Left hindlimb (tissue), 1 donor: Measurements from ENCODE around the gene COL17A1.

Experiments used
- DNase-seq: peaks from one replicate; pipeline ENCODE4 v3.0.0-alpha.2; 2018

Gene COL17A1

DNA sequence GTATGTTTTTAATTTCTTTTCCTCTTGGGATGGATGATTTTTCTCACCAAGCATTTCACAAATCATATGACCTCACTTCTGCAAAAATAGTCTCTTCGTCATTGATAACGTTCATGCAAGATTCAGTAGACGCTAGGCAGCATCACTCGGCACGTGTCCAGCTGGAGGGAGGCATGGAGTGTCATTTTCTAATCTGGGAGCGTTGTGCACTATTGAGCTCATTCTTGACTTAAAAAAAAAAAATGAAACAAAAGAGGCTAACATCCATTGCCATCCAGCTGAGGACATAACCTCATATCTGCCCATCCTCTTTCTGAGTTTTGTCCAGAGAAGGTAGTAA is 56.2 kb downstream of the COL17A1 start:
- no peak for DNase-seq

DNA sequence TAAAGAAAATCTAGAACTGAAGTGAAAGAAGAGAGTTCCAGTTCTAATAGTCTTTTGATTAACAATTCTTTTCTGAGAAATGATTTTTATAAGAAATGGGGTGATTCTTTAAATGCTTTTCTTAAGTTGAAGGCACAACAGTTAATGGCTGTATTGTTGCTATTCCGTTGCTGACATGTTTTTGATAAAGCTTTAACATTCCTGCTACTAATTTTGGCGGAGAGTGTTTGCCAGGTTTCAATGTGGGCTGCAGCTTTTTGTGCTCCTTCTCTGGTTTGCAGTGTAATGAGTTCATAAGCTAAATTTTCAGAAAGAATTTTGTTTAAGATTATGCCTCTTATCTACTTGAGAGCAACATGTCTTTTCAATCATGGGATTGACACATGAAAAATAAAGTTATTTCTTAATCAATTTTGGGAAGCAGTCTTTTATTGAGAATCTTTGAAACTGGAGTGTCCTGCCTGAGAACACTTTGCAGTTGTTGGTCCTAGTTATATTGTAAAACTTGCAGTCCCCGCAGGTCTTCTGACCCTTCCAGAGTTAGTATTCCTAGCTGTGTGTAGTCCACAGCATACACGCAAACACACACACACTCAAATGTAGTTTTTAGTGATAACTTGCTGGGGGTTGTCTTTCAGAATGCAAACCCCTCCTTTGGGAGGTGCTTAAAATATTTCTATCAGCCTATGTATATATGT is 56.7 kb downstream of the COL17A1 start:
- DNase-seq, result no peak

DNA sequence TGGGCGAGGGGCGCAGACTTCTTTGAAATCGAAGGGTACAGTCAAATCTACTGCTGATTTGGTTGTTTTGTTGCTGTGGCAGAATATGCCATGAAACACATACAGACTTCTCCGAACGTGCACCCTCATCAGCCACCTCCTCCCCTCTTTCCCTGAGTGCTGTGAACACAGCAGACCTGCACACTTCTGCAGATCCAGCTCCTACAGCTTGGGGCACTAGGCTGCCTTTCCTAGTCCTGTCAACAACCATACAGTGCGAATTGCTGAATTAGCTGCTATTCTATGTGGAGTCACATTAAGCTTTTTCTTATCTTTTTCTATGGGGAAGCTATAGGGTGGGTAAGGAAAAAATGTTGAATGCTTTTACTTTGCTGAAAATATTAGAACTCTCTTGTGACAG is 57.5 kb downstream of the COL17A1 start:
- DNase-seq, result no peak

DNA sequence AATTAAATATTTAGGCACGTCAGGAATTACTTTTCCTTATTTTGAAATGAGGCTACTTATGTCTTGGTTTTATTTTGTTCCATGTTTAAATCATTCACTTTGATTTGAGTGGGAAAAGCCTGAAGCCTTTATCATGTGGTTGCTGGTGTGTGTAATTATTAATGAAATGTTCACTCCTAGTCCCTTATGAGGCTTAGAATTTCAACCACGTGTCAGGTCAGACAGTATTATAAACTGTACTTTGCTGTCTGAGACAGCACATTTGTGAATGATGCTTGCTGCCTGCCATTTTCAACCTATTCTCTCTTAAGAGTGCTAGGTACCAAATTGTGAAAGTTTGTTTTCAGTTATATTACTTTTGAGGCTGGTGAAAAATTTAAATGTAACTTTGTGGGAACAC is 58.9 kb downstream of the COL17A1 start:
- DNase-seq, result no peak

DNA sequence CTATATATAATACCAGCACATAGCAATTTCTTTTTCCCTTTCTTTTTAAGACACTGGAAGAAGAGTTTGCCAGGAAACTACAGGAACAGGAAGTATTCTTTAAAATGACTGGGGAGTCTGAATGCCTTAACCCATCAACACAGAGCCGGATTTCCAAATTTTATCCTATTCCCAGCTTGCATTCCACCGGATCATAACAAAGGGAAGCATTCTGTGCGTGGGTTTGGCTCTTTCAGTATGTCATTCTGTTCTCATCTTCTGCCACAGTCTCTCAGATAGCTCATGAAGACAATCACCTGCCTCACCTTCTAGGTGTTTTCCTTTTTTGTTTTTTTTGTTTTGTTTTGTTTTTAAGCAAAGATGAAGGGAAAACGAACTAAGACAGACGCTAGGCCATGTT is 60.2 kb downstream of the COL17A1 start:
- DNase-seq, result no peak

DNA sequence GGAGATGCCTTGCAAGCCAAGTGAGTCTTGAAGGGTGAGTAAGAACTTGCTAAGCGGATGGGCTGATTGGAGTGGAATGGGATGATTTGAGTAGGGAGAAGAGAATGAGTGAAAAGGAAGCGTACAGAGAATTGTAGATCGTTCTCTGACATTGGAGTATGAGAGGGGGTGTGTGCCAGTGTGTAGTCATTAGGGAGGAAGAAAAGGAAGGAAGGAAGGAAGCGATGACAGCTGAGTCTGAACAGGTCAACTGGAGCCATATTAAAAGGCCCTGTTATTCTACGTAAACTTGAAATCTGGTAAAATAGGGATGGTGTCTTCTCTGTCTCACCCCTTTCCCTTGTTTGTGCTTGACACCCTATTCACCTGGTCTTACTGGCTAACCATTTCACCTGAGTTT is 63.7 kb downstream of the COL17A1 start:
- DNase-seq, result no peak

DNA sequence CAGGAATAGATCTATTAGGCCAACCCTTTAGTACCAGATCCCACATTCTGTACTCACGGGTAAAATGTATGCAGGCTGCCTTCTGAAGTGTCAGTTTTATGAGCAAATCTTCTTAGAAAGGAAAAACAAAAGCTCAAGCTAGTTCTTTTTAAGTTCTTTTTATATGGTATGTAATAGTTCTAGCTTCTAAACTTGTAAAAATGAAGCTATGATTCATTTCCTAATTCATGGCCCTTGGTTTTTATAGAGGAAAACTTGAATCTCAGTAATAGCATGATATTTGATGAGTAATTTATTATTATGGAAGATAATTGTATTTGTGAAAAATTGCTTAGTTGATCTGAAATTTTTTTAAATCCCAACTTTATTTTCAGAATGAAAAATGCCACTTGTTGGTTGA is 64.4 kb downstream of the COL17A1 start:
- DNase-seq, result no peak

DNA sequence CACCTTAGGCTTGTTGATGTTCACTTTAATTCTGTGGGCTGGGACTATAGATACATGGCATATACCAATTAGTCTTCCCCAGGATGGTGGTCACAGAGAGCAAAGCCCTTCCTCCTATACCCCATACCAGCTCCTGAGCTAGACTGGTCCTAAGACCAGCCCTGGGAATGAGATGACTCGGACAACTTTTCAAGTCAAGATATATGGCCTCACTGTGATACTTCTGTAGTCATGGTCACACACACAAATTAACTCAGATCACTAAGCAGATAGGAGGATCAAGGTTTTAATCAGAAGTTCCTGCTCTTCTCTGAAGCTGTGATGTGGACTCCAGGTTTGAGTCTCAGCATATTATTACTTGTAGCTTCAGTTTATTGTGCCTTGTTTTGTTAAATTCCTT is 65.7 kb downstream of the COL17A1 start:
- no peak for DNase-seq

DNA sequence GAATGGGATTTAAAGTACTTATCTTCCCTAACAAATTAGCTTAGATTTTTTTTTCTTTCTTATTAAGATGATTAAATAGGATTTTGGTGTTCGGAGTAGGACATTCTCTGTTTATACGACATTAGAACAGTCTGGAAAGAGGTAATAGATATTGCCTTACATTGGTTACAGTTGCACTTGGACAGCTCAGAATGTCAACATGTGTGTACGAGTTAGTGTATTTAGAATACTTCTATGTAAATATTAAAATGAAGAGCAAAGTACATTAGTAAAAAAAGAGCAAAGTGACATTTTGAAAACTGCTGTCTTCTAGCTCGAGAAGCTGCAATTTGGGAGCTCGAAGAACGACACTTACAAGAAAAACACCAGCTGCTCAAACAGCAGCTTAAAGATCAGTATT is 67.2 kb downstream of the COL17A1 start:
- DNase-seq, result no peak

DNA sequence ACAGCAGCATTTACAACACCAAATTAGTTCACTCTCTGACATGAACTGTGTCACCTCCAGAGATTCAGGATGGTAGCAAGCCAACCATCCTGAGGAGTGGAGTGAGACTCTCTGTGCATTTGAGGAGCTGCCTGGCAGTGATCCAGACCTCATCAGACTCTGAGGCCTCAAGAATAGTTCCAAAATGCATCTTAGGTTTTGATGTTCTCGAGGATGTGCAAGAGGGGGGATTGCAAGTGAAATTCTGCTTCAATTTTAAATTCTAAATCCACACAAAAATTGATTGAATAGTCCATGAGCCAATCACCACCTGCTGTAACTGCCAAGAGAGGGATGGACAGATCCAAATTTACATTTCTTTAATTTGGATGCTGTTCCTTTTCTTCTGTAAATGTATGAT is 69.0 kb downstream of the COL17A1 start:
- DNase-seq, result no peak

DNA sequence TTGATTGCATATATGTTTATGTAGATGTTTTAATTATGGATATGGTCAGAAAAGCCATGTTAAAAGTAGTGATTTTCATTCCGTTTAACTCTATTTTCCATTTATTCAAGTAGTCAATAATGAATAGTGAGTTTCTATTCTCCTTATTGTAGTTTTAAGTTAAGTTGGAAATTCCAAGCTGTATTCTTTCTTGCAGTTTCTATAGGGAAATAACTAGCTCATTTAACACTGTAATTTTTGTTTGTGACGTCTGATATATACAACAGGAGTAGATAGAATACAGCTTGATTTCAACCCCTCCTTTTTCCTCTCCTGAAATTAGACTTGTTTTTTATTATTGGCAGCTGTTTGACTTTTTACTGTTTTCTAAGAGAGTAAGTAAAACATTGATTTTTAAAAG is 71.5 kb downstream of the COL17A1 start:
- DNase-seq, result no peak

DNA sequence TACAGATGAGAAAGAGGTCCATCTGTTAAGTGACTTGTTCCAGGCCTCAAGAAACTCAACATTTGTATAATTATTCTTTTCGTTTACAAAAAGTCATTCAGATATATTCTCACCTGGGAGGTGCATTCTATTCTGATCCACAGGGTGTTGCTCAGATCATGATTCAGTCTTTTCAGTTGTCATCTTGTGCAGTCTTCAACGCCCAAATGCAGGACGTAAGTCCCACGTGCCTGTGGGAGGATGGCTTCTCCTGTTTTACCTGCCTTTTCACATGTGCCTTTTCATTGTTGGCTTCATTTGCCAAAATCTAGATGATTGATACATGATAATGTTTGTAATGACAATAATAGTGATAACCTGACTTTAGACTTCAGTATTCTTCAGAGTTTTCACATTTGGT is 72.2 kb downstream of the COL17A1 start:
- DNase-seq, result no peak

DNA sequence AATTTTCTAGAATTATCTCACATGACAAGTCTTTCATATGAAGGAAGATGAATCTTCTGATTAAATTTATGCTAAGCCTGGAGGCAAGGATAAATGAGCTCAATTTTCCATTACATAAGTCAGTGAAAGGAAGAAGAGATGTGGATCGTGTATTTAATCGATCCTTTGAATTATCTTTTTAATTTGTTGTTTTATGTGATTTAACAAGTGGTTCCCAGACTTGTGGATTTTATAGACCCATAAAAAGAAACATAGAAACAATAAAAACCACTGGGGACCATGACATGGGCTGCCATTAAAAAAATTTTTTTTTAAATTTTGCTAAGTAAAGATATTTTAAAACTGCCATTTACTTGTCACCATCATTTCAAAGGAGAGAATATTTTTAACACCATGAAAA is 73.8 kb downstream of the COL17A1 start:
- DNase-seq, result no peak

DNA sequence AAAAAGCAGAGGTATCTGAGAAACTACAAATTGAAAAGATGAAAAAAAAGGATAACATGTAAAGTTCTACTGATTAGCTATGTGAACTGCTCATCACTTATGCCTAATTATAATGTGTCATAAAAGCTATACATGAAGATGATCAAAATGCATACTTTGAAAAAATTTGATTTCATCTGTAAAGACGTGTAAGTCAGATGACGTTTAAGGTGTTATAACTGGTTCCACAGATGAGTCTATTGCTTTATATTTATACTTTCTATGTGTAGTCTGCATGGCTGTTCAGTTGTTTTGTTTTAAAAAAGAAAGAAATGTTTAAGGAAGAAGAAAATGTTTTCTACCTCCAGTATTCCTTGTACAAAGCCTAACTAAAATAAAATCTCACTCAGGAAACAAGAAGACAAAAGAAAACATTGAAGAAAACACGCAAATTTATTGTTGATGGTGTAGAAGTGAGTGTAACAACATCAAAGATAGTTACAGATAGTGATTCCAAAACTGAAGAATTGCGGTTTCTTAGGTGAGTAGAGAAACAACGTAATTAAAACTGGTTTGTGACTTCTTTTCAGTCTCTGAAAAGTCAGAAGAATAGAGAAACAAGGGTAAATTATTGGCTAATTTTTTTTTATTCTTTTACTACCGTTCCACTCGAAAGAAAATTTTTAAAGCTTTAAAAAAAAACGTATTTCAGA is 80.4 kb downstream of the COL17A1 start:
- no peak for DNase-seq

DNA sequence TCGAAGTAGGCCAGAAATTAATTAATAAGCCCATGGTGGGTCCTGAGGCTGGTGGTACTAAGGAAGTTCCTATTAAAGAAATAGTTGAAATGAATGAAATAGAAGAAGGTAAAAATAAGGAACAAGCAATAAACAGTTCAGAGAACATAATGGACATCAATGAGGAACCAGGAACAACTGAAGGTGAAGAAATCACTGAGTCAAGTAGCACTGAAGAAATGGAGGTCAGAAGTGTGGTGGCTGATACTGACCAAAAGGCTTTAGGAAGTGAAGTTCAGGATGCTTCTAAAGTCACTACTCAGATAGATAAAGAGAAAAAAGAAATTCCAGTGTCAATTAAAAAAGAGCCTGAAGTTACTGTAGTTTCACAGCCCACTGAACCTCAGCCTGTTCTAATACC is 82.8 kb downstream of the COL17A1 start:
- DNase-seq, result no peak

DNA sequence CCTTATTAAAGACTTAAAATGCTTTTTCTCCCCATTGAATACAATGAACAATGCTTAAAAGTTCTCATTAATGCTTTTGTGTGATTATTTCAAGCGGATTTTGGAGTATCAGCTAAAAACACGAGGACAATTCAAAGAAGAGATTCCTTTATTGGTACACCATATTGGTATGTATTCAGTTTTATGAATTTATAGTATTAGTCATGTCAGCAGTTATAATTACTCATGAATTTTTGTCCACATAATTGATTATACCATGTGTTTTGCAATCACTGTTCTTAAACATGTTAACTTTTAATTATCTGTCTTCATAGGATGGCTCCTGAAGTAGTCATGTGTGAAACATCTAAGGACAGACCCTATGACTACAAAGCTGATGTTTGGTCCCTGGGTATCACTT is 86.9 kb downstream of the COL17A1 start:
- no peak for DNase-seq

DNA sequence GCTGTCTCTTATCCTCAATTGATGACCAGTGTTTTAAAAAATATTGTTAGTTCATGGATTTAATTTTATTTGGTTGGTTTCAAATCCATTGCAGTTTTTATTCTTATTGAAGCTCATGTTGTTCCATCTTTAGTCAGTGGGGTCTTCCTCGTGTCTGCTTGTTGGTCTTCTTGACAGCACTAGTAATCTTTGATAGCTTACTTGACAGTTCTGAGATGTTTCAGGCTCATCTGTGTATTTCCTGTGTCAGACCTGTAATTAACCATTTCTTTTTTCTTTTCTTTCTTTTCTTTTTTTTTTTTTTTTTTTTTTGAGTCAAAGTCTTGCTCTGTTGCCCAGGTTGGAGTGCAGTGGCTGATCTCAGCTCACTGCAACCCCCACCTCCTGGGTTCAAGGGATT is 90.5 kb downstream of the COL17A1 start:
- DNase-seq, result no peak

DNA sequence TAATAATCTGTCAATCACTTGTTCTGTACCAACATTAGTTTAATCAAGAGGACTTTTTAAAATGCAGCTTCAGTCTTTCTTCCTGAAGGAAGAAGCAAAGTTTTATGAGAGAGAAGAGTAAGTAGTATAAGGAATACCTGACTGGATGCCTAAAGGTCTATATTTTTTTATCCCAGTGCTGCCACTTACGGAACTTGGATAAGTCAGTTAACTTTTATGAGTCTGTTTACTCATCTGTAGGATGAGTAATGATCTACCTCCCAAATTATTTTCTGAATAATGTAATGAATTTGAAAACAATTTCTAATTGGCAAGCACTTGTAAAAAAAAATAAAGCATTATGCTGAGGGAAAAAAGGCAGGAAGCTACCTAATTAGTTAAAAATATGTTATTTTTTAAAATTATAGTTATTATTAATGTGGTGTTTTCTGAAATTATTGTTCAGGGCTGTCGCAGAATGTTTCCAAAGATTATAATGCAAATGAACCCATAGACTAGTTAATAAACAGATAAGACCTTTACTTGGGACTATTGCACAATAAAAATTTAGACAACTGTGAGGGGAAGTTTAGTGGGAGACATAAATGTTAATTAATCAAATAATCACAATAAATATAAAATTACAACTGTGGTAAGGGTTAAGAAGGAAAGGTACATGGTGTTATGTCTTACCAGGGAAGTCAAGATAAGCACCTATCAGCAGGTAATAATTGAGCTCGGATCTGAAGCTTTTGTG is 94.1 kb downstream of the COL17A1 start:
- DNase-seq, result no peak

DNA sequence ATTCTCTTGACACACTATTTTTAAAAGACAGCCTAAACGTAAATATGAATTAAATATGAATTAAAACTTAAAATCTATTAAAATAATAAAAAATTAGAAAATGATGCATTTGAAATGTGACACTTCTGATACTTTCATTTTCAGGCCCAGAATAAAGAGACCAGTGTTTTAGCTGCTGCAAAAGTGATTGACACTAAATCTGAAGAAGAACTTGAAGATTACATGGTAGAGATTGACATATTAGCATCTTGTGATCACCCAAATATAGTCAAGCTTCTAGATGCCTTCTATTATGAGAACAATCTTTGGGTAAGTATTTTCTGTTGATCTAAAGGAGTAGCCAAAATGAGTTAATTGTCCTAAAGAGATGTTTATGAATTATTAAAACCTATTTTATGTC is 95.1 kb downstream of the COL17A1 start:
- DNase-seq, result no peak

DNA sequence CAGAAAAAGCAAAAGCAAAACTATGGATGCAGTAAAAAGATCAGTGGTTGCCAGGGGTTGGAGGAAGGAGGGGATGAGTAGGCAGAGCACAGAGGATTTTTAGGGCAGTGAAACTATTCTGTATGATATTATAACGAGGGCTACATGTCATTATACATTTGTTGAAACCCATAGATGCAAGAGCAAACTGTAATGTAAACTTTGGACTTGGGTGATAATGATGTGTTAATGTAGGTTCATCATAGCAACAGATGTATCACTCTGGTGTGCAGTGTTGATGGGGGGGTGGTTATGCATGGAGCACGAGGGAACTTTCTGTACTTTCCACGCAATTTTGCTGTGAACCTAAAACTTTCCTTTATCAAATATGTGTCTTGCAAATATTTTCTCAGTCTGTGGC is 95.6 kb downstream of the COL17A1 start:
- DNase-seq, result no peak

DNA sequence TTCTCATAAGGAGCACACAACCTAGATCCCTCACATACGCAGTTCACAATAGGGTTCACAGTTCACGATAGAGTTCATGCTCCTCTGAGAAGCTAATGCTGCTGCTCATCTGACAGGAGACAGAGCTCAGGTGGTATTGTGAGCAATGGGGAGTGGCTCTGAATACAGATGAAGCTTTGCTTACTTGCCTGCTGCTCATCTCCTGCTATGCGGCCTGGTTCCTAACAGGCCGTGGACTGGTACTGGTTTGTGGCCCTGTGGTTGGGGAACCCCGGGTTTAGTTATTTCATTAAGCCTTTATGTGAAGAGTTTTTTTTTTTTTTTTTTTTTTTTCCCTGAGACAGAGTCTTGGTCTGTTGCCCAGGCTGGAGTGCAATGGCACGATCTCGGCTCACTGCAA is 99.3 kb downstream of the COL17A1 start:
- no peak for DNase-seq

DNA sequence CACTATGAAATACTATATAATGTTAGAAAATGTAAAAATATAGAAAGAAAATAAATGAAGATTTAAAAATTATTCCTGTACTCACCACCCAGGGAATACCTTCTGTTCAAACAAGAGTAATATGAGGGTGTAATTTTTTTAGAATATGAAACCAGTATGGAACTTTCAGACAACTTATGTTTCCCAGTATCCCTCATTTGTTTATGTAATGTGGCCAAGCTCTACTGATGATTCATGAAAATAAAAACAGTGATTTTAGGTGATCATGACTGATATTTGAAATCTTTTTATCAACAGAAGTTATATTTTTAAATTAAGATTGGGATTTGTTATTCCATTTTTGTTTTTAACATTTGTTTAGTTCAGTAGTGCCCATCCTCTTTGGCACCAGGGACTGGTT is 100.0 kb downstream of the COL17A1 start:
- no peak for DNase-seq

DNA sequence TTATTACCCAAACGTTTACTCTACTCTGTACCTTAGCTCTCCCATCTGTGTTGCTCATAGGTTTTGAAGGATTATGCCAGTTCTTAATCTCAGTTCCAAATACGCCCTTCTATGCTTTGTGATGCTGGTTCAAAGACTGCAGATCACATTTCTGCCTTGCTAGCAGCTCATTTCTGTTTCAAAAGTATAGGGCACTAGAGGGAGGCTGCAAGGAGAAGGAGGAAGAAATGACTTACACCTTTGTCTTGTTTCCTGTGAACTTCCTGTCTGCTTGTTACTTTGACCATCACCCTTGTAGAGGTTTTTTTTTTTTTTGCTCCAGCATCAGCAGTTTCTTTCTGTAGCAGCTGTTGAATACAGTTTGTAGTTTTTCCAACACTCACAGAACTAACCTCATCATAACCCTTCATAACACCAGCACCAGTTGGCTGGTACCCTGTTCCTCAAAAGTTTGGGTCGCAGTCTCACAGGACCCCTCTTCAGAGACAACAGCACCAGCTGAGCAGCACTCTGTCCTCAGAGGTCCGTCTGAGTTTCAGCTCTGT is 102.2 kb downstream of the COL17A1 start:
- no peak for DNase-seq

DNA sequence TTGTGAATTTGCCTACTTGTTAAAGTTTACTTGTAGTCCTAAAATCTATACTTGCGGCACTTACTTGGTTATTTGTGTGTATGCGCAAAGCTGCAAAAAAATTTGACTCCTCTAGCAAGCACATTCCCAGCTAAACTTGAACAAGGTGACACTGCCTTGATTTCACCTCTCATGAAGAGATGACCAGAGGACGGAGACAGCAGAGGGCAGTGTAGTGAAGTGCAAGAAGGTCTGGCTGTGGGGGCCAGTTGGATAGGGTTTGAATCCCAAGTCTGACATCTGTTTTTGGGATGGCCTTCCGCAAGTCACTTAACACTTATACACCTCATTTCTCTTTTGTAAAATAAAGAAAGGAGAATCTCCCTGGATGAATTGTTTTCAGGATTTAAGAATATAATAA is 103.0 kb downstream of the COL17A1 start:
- no peak for DNase-seq
